ENCODE data around the gene WDR64. TPM values are rescaled to one million over a fixed set of nuclear protein-coding genes. Genes with fewer than 3 reads are reported as not detected.

Gene WDR64
- total and polyA plus RNA-seq, 2 of the 13 experiments (the other 11 are each of a cell fraction or from before 2014, with no cell fraction given) = not detected

GRCh38 chr1:241847796-241848685 lies 196.0 kb downstream of the WDR64 start, which contains the start of gene EXO1 (continued):
- TF ChIP-seq PRMT3 (CRISPR knock-in tag; IDR thresholded peaks at IDR 0.05; ENCODE audit: borderline replicate concordance, low read depth) (peak; percentile 65; the same call in 1 of the 2 replicates), CBFB (CRISPR knock-in tag; IDR thresholded peaks at IDR 0.05) (peak; percentile 85), ZNF563 (CRISPR knock-in tag; IDR thresholded peaks at IDR 0.05) (peak; percentile 84), SNRNP70 (IDR thresholded peaks at IDR 0.05; ENCODE audit: low read depth, low read length) (no peak), ZNF775 (CRISPR knock-in tag; IDR thresholded peaks at IDR 0.05; ENCODE audit: borderline replicate concordance) (no peak), ESRRA (CRISPR knock-in tag; IDR thresholded peaks at IDR 0.05; ENCODE audit: low read depth) (no peak), ZNF619 (CRISPR knock-in tag; IDR thresholded peaks at IDR 0.05) (peak; percentile 86; the same call in 1 of the 2 replicates), TCF7L2 (IDR thresholded peaks at IDR 0.05; ENCODE audit: low read depth, low read length) (no peak), ZNF766 (CRISPR knock-in tag; IDR thresholded peaks at IDR 0.05; ENCODE audit: borderline replicate concordance) (no peak), ZMYM3 (CRISPR knock-in tag; IDR thresholded peaks at IDR 0.05) (no peak), TP53 (CRISPR knock-in tag; conservative IDR thresholded peaks at IDR 0.05) (0 out of 2 replicates have a peak, but pooled peaks have one; percentile 62), FOXK2 (IDR thresholded peaks at IDR 0.05) (no peak), POLR2AphosphoS2 (IDR thresholded peaks at IDR 0.05; ENCODE audit: low read depth, low read length) (no peak), U2AF1 (optimal IDR thresholded peaks at IDR 0.05; ENCODE audit: low read depth, low read length) (no peak), NFE2L1 (CRISPR knock-in tag; IDR thresholded peaks at IDR 0.05; ENCODE audit: borderline replicate concordance) (peak; percentile 73; the same call in 1 of the 2 replicates), HNF4G (IDR thresholded peaks at IDR 0.05; ENCODE audit: borderline replicate concordance, low read depth, low read length) (no peak), HNF4G (CRISPR knock-in tag; IDR thresholded peaks at IDR 0.05; ENCODE audit: borderline replicate concordance, low read depth) (no peak)
- TF ChIP-seq, protein P1, sequence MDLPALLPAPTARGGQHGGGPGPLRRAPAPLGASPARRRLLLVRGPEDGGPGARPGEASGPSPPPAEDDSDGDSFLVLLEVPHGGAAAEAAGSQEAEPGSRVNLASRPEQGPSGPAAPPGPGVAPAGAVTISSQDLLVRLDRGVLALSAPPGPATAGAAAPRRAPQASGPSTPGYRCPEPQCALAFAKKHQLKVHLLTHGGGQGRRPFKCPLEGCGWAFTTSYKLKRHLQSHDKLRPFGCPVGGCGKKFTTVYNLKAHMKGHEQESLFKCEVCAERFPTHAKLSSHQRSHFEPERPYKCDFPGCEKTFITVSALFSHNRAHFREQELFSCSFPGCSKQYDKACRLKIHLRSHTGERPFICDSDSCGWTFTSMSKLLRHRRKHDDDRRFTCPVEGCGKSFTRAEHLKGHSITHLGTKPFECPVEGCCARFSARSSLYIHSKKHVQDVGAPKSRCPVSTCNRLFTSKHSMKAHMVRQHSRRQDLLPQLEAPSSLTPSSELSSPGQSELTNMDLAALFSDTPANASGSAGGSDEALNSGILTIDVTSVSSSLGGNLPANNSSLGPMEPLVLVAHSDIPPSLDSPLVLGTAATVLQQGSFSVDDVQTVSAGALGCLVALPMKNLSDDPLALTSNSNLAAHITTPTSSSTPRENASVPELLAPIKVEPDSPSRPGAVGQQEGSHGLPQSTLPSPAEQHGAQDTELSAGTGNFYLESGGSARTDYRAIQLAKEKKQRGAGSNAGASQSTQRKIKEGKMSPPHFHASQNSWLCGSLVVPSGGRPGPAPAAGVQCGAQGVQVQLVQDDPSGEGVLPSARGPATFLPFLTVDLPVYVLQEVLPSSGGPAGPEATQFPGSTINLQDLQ (CRISPR knock-in tag; IDR thresholded peaks at IDR 0.05) = no peak
- TF ChIP-seq, protein P2, sequence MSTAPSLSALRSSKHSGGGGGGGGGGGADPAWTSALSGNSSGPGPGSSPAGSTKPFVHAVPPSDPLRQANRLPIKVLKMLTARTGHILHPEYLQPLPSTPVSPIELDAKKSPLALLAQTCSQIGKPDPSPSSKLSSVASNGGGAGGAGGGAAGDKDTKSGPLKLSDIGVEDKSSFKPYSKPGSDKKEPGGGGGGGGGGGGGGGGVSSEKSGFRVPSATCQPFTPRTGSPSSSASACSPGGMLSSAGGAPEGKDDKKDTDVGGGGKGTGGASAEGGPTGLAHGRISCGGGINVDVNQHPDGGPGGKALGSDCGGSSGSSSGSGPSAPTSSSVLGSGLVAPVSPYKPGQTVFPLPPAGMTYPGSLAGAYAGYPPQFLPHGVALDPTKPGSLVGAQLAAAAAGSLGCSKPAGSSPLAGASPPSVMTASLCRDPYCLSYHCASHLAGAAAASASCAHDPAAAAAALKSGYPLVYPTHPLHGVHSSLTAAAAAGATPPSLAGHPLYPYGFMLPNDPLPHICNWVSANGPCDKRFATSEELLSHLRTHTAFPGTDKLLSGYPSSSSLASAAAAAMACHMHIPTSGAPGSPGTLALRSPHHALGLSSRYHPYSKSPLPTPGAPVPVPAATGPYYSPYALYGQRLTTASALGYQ (CRISPR knock-in tag; IDR thresholded peaks at IDR 0.05) = no peak
- TF ChIP-seq, protein P3, sequence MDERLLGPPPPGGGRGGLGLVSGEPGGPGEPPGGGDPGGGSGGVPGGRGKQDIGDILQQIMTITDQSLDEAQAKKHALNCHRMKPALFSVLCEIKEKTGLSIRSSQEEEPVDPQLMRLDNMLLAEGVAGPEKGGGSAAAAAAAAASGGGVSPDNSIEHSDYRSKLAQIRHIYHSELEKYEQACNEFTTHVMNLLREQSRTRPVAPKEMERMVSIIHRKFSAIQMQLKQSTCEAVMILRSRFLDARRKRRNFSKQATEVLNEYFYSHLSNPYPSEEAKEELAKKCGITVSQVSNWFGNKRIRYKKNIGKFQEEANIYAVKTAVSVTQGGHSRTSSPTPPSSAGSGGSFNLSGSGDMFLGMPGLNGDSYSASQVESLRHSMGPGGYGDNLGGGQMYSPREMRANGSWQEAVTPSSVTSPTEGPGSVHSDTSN (CRISPR knock-in tag; IDR thresholded peaks at IDR 0.05) = no peak
- TF ChIP-seq, protein P4, sequence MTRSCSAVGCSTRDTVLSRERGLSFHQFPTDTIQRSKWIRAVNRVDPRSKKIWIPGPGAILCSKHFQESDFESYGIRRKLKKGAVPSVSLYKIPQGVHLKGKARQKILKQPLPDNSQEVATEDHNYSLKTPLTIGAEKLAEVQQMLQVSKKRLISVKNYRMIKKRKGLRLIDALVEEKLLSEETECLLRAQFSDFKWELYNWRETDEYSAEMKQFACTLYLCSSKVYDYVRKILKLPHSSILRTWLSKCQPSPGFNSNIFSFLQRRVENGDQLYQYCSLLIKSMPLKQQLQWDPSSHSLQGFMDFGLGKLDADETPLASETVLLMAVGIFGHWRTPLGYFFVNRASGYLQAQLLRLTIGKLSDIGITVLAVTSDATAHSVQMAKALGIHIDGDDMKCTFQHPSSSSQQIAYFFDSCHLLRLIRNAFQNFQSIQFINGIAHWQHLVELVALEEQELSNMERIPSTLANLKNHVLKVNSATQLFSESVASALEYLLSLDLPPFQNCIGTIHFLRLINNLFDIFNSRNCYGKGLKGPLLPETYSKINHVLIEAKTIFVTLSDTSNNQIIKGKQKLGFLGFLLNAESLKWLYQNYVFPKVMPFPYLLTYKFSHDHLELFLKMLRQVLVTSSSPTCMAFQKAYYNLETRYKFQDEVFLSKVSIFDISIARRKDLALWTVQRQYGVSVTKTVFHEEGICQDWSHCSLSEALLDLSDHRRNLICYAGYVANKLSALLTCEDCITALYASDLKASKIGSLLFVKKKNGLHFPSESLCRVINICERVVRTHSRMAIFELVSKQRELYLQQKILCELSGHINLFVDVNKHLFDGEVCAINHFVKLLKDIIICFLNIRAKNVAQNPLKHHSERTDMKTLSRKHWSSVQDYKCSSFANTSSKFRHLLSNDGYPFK (CRISPR knock-in tag; IDR thresholded peaks at IDR 0.05; ENCODE audit: borderline replicate concordance) = peak; percentile 84; the same call in 1 of the 2 replicates
